Lung (tissue), 12 donors: ENCODE measurements around the gene COMP. TPM values are rescaled to one million over a fixed set of nuclear protein-coding genes. Genes with fewer than 3 reads are reported as not detected.
"Not testable (repeated sequence)": the region's sequence is repeated elsewhere in the genome, so short reads cannot be mapped to it uniquely, and the experiment has no call there.

Experiments
- ATAC-seq: fragments of 200-7000 bp; cut with Tn5 transposase; one replicate; pipeline ENCODE4 v1.9.1; 2020; ENCODE audit warnings: moderate number of reproducible peaks; ENCODE audit not compliant: insufficient read depth, low FRiP score
- DNase-seq, 3 donors: peaks; one replicate each; pipeline ENCODE4 v3.0.0-alpha.2; 2013 to 2017
- H3K27ac ChIP-seq, 2 donors: one replicate each; pipeline ENCODE4 v1.5.1; 2013; ENCODE audit warnings: mild to moderate bottlenecking in 2 of 2, moderate library complexity in 2 of 2, control low read depth in 1 of 2, inconsistent platforms in 1 of 2, low read depth in 1 of 2, low read length in 1 of 2
- H3K27me3 ChIP-seq, 3 donors: one replicate each; pipeline ENCODE4 v1.5.1; 2013; ENCODE audit warnings: low read length in 2 of 3; ENCODE audit not compliant: control insufficient read depth in 3 of 3, insufficient read depth in 3 of 3
- H3K36me3 ChIP-seq, 4 donors: one replicate each; pipeline ENCODE4 v1.5.1; 2013; ENCODE audit warnings: low read length in 4 of 4, mild to moderate bottlenecking in 1 of 4, moderate library complexity in 1 of 4; ENCODE audit not compliant: control insufficient read depth in 4 of 4, insufficient read depth in 4 of 4
- H3K4me1 ChIP-seq, 5 donors: one replicate each; pipeline ENCODE4 v1.5.1; 2013; ENCODE audit warnings: low read length in 5 of 5, mild to moderate bottlenecking in 2 of 5, moderate library complexity in 1 of 5; ENCODE audit not compliant: control insufficient read depth in 5 of 5, insufficient read depth in 5 of 5
- H3K4me3 ChIP-seq: one replicate; pipeline ENCODE4 v1.5.1; 2013; ENCODE audit warnings: mild to moderate bottlenecking, control low read depth, moderate library complexity
- H3K9ac ChIP-seq, 2 donors: one replicate each; pipeline ENCODE4 v1.5.1; 2013; ENCODE audit warnings: low read length in 2 of 2, control low read depth in 1 of 2; ENCODE audit not compliant: insufficient read depth in 1 of 2
- H3K9me3 ChIP-seq, 4 donors: one replicate each; pipeline ENCODE4 v1.5.1; 2013; ENCODE audit warnings: low read length in 3 of 4, mild to moderate bottlenecking in 1 of 4, moderate library complexity in 1 of 4; ENCODE audit not compliant: control insufficient read depth in 4 of 4, insufficient read depth in 3 of 4
- WGBS, 2 donors: extraction: QIAGEN DNeasy Blood & Tissue Kit; methylation state at CpG; one replicate each; pipeline ENCODE4 v1.1.7; 2013; 5-methylcytosine and 5-hydroxymethylcytosine counted together
- polyA plus RNA-seq, 2 donors: library from polyadenylated mRNA; stranded (reverse); fragments of 200-250 nt; gene quantifications; one replicate each; pipeline ENCODE4 v1.2.1, GENCODE V29; 2013
- total RNA-seq, 2 donors: library from RNA; depleted of rRNA in 1 of 2; stranded (reverse); fragments of >200 nt in 1 of 2; gene quantifications; one replicate each; pipeline ENCODE4 v1.2.1, GENCODE V29; 2014 to 2021
- TF ChIP-seq, protein P1 (sequence below): IDR thresholded peaks from 2 replicates; pipeline ENCODE4 v1.5.1; 2012; ENCODE audit warnings: mild to moderate bottlenecking; ENCODE audit errors: control extremely low read depth, extremely low read depth
- donor health status: control.
- donor health status: control.
- donor health status: Bipolar disorder and iron deficiency.
- donor health status: healthy.
- donor health status: DM: yes; HTN: yes; CAD: no.

COMP gene
- total and polyA plus RNA-seq, 4 donors, result 1.7 to 3.5 (median 2.4) TPM; not detected in 1

DNA sequence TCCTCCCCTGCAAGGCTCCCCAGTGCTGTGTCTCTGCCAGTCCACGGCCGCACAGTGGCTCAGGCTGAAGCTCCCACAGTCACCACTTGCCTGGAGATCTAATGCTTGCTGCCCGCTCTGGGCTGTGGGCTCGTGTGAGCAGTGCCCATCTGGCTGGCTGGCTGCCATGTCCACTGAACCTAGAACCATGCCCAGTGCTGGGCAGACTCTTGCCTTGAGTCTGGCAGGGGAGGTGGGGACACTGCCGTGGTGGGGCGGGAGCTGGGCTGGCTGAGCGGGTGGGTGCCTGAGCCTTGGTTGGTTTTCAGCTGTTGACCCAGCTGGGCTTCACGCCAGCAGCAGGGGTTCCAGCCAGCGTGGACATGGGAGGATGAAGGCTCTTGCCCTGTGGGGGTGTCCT is 55.4 kb downstream of the COMP start:
- TF ChIP-seq, protein P1, sequence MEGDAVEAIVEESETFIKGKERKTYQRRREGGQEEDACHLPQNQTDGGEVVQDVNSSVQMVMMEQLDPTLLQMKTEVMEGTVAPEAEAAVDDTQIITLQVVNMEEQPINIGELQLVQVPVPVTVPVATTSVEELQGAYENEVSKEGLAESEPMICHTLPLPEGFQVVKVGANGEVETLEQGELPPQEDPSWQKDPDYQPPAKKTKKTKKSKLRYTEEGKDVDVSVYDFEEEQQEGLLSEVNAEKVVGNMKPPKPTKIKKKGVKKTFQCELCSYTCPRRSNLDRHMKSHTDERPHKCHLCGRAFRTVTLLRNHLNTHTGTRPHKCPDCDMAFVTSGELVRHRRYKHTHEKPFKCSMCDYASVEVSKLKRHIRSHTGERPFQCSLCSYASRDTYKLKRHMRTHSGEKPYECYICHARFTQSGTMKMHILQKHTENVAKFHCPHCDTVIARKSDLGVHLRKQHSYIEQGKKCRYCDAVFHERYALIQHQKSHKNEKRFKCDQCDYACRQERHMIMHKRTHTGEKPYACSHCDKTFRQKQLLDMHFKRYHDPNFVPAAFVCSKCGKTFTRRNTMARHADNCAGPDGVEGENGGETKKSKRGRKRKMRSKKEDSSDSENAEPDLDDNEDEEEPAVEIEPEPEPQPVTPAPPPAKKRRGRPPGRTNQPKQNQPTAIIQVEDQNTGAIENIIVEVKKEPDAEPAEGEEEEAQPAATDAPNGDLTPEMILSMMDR, result no peak
- no peak overlapping the region for H3K27ac ChIP-seq
- H3K4me3 ChIP-seq, result no peak overlapping the region
- no peaks in the 10 kb centered on the region for H3K36me3 ChIP-seq
- H3K27me3 ChIP-seq, result no peaks in the 10 kb centered on the region
- no peak for ATAC-seq
- 84 to 92% methylated on average over 9 of the region's 9 CpGs for WGBS, 2 donors
- no peaks in the 10 kb centered on the region for H3K9me3 ChIP-seq
- peaks cover 0 to 14% (median 5%) of the 10 kb centered on the region in 5 donors for H3K4me1 ChIP-seq
- no peak for DNase-seq
- no peak overlapping the region for H3K9ac ChIP-seq

DNA sequence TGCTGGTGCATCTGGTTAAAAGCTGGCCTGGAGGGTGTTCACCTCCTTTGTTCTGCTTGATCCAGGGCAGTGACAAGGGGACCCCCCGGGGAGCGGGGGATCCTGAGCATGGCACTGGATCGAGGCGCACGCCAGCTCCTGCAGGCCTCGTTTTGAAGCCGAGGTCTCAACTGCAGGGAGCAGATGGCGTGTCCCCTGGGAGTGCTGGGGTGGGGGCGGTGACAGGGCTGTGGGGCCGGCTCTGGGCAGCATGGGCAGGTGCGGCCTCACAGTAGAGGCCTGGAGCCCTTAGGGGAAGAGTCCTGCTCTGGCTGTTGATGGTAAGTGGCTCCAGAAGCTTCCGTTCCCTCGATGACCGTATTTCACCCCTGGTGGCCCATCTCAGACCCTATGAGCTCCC is 55.8 kb downstream of the COMP start:
- TF ChIP-seq, protein P1, result no peak
- DNase-seq, result no peak
- ATAC-seq, result no peak
- Histone ChIP-seq H3K36me3 (no peaks in the 10 kb centered on the region), H3K9ac (no peak overlapping the region), H3K27ac (no peak overlapping the region), H3K4me3 (no peak overlapping the region), H3K9me3 (no peaks in the 10 kb centered on the region), H3K4me1 (peaks cover 0 to 14% (median 5%) of the 10 kb centered on the region in 5 donors), H3K27me3 (no peaks in the 10 kb centered on the region)
- WGBS, 2 donors, result 97% methylated on average over 14 of the region's 14 CpGs

DNA sequence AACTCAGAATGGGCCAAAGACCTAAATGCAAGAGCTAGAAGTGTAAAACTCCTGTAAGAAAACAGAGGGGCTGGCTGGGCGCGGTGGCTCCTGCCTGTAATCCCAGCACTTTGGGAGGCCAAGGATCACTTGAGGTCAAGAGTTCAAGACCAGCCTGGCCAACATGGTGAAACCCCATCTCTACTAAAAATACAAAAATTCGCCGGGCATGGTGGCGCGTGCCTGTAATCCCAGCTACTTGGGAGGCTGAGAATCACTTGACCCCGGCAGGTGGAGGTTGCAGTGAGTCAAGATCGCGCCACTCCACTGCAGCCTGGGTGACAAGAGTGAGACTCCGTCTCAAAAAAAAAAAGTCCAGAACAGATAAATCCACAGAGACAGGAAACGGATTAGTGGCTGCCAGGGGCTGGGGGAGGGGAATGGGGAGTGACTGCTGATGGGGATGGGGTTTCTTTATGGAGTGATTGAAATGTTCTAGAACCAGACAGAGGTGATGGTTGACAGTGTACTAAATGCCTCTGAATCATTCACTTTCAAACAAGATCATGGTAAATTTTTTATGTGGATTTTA is 57.3 kb downstream of the COMP start:
- H3K27ac ChIP-seq, H3K27me3 ChIP-seq, H3K9me3 ChIP-seq, DNase-seq, H3K4me3 ChIP-seq, ATAC-seq, H3K36me3 ChIP-seq: not testable (repeated sequence)
- Histone ChIP-seq H3K4me1 (peaks cover 0 to 14% (median 5%) of the 10 kb centered on the region in 5 donors), H3K9ac (peak overlapping the region in 1 of 2 donors; percentile 19)
- WGBS, 2 donors, result 89 to 95% methylated on average over 11 of the region's 11 CpGs

DNA sequence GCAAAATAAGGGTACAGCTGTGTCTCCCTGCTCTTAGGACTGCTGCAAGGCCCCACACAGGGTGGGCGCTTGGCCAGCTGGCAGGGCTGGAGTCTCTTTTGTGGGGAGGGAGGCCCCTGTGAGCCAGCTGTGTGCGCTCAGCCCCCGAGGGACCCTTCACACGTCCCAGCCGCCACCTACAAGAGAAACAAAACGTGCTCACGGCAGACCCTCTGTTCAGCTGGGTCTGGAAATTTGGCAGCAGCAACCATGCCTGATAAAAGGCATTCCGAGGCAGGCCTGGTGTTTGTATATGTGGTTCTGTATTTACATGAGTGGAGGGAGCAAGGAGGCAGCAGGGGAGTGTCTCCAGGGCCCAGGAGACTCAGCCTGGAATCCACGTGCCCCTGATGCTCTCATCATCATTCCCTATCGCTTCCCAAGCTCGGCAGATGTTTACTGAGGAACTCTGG is 57.9 kb downstream of the COMP start:
- Histone ChIP-seq H3K9ac (peak overlapping the region in 1 of 2 donors; percentile 19), H3K27ac (no peak overlapping the region), H3K27me3 (no peaks in the 10 kb centered on the region), H3K4me1 (peaks cover 0 to 14% (median 5%) of the 10 kb centered on the region in 5 donors), H3K9me3 (no peaks in the 10 kb centered on the region), H3K4me3 (no peak overlapping the region), H3K36me3 (no peaks in the 10 kb centered on the region)
- DNase-seq (peak; percentile 95 to 97 (median 96)), ATAC-seq (no peak)
- TF ChIP-seq, protein P1, result no peak
- WGBS, 2 donors, result 61 to 74% methylated on average over 11 of the region's 11 CpGs

Other genes with a start within 250 kb of the COMP start
- 100 to 1,000 TPM; 168 to 225 TPM for gene FKBP8, start 247.7 kb downstream of the COMP start, total RNA-seq
- 100 to 1,000 TPM; 235 to 357 TPM for gene FKBP8, start 247.7 kb downstream of the COMP start, polyA plus RNA-seq
- 10 to 100 TPM; 51.3 to 85.9 TPM for gene KXD1, start 233.4 kb downstream of the COMP start, total RNA-seq
- 100 to 1,000 TPM in 1 of 2 donors, 10 to 100 TPM in 1; 63.7 to 117 TPM for gene KXD1, start 233.4 kb downstream of the COMP start, polyA plus RNA-seq
- 100 to 1,000 TPM; 689 to 926 TPM for gene UBA52, start 219.4 kb downstream of the COMP start, total RNA-seq
- gene UBA52, start 219.4 kb downstream of the COMP start, polyA plus RNA-seq, result 1,000 to 10,000 TPM; 1,135 to 1,266 TPM
- gene REX1BD, start 202.5 kb downstream of the COMP start, total RNA-seq, result 100 to 1,000 TPM in 1 of 2 donors, 10 to 100 TPM in 1; 51.4 to 114 TPM
- 10 to 100 TPM; 73.4 to 92.5 TPM for gene REX1BD, start 202.5 kb downstream of the COMP start, polyA plus RNA-seq
- 10 to 100 TPM; 13.3 to 36.9 TPM for gene CRLF1, start 184.5 kb downstream of the COMP start, total RNA-seq
- gene CRLF1, start 184.5 kb downstream of the COMP start, polyA plus RNA-seq, result 10 to 100 TPM; 12.8 to 48.2 TPM
- 1 to 10 TPM; 1.7 to 2.8 TPM for gene TMEM59L, start 178.4 kb downstream of the COMP start, total RNA-seq
- gene TMEM59L, start 178.4 kb downstream of the COMP start, polyA plus RNA-seq, result 1 to 10 TPM in 1 of 2 donors, under 1 TPM in 1; 0.49 to 1.1 TPM
- gene KLHL26, start 154.3 kb downstream of the COMP start, total RNA-seq, result 10 to 100 TPM; 11.0 to 18.0 TPM
- gene KLHL26, start 154.3 kb downstream of the COMP start, polyA plus RNA-seq, result 1 to 10 TPM; 4.1 to 5.9 TPM
- gene CRTC1, start 107.6 kb downstream of the COMP start, total RNA-seq, result 10 to 100 TPM in 1 of 2 donors, 1 to 10 TPM in 1; 4.2 to 16.0 TPM
- gene CRTC1, start 107.6 kb downstream of the COMP start, polyA plus RNA-seq, result 1 to 10 TPM; 5.8 to 8.7 TPM
- gene UPF1, start 40.7 kb upstream of the COMP start, total RNA-seq, result 10 to 100 TPM; 78.8 to 89.2 TPM
- 10 to 100 TPM; 48.3 to 50.1 TPM for gene UPF1, start 40.7 kb upstream of the COMP start, polyA plus RNA-seq
- gene CERS1, start 104.9 kb upstream of the COMP start, total RNA-seq, result 1 to 10 TPM in 1 of 2 donors, under 1 TPM in 1; 0.55 to 1.7 TPM
- under 1 TPM; 0.14 to 0.16 TPM for gene CERS1, start 104.9 kb upstream of the COMP start, polyA plus RNA-seq
- gene COPE, start 128.1 kb upstream of the COMP start, total RNA-seq, result 100 to 1,000 TPM in 1 of 2 donors, 10 to 100 TPM in 1; 94.1 to 265 TPM
- gene COPE, start 128.1 kb upstream of the COMP start, polyA plus RNA-seq, result 100 to 1,000 TPM; 285 to 365 TPM
- gene DDX49, start 128.4 kb upstream of the COMP start, total RNA-seq, result 10 to 100 TPM; 32.2 to 59.8 TPM
- 10 to 100 TPM; 52.6 to 69.1 TPM for gene DDX49, start 128.4 kb upstream of the COMP start, polyA plus RNA-seq
- gene HOMER3, start 149.9 kb upstream of the COMP start, total RNA-seq, result 10 to 100 TPM; 22.0 to 24.6 TPM
- 10 to 100 TPM; 23.8 to 40.2 TPM for gene HOMER3, start 149.9 kb upstream of the COMP start, polyA plus RNA-seq
- 10 to 100 TPM; 55.2 to 73.4 TPM for gene SUGP2, start 242.2 kb upstream of the COMP start, total RNA-seq
- gene SUGP2, start 242.2 kb upstream of the COMP start, polyA plus RNA-seq, result 10 to 100 TPM; 27.6 to 63.9 TPM
- 10 to 100 TPM; 23.5 to 33.1 TPM for gene ARMC6, start 242.3 kb upstream of the COMP start, total RNA-seq
- 10 to 100 TPM; 31.2 to 33.3 TPM for gene ARMC6, start 242.3 kb upstream of the COMP start, polyA plus RNA-seq